Activated CD4-positive, alpha-beta memory T cell treated with anti-CD3 and anti-CD28 coated beads, Interleukin-2, amount 10 ng/mL, durations not matched to agents 7 days and 5 days (primary cell): ENCODE data around the gene ATP11A. TPM values are rescaled to one million over a fixed set of nuclear protein-coding genes. Genes with fewer than 3 reads are reported as not detected.
A peak's percentile ranks its signal among the peaks of the same experiment; 100 is the strongest.

Source experiments
- CTCF ChIA-PET: fragments of 350-600 bp; sonication (Branson Sonifier 250); formaldehyde crosslinking; loops from one replicate; lab custom pipeline; 2021; ENCODE audit warnings: antibody characterized with exemption, inconsistent platforms; lab: Charles Lee
- POLR2A ChIA-PET: fragments of 350-600 bp; sonication (Branson Sonifier 250); formaldehyde crosslinking; loops from one replicate; lab custom pipeline; 2021; ENCODE audit warnings: antibody characterized with exemption; lab: Charles Lee
- DNase-seq: peaks from one replicate; pipeline ENCODE4 v3.0.0-alpha.2; 2020
- H3K27ac Mint-ChIP-seq: one replicate; pipeline ENCODE4 v1.8.0; 2021; ENCODE audit warnings: mild to moderate bottlenecking, mixed read lengths
- H3K27me3 Mint-ChIP-seq: one replicate; pipeline ENCODE4 v1.8.0; 2021; ENCODE audit warnings: mixed read lengths
- H3K36me3 Mint-ChIP-seq: one replicate; pipeline ENCODE4 v1.8.0; 2021; ENCODE audit warnings: low read depth, mixed read lengths
- H3K4me1 Mint-ChIP-seq: one replicate; pipeline ENCODE4 v1.8.0; 2021; ENCODE audit warnings: mixed read lengths
- H3K4me3 Mint-ChIP-seq: one replicate; pipeline ENCODE4 v1.8.0; 2021; ENCODE audit warnings: mild to moderate bottlenecking, mixed read lengths
- H3K9me3 Mint-ChIP-seq: one replicate; pipeline ENCODE4 v1.8.0; 2021; ENCODE audit warnings: mixed read lengths
- total RNA-seq, 2 experiments: library from RNA; stranded (reverse); gene quantifications; one replicate each; pipeline ENCODE4 v1.2.3, GENCODE V29; 2021

The ATP11A gene
- total RNA-seq, 2 experiments from 2014 or later, result 52.5 to 53.3 TPM

- Mint-ChIP-seq H3K4me3 (no peak overlapping the region), H3K27me3 (no peaks in the 10 kb centered on the region), H3K36me3 (peaks cover 11% of the 10 kb centered on the region), H3K4me1 (peaks cover 2% of the 10 kb centered on the region), H3K27ac (no peak overlapping the region), H3K9me3 (peaks cover 3% of the 10 kb centered on the region)
- POLR2A ChIA-PET, result no interaction called here
- CTCF ChIA-PET, result no interaction called here
- no peak for DNase-seq
These were observed 114.5 kb downstream of the ATP11A start for GRCh38 chr13:112804374-112804773.

- ChIA-PET CTCF (interaction anchor here (0.6 kb wide), 1 partner anchor 130 kb away, joined by 3 read pairs; no protein-coding TSS in a partner anchor), POLR2A (no interaction called here)
- Mint-ChIP-seq H3K36me3 (peaks cover 8% of the 10 kb centered on the region), H3K9me3 (no peaks in the 10 kb centered on the region), H3K27ac (no peak overlapping the region), H3K4me3 (no peak overlapping the region), H3K4me1 (peaks cover 2% of the 10 kb centered on the region), H3K27me3 (no peaks in the 10 kb centered on the region)
- DNase-seq, result no peak
These were observed 117.2 kb downstream of the ATP11A start for GRCh38 chr13:112806739-112807652.

GRCh38 chr13:112807653-112808376 lies 118.0 kb downstream of the ATP11A start:
- Mint-ChIP-seq H3K36me3 (peaks cover 15% of the 10 kb centered on the region), H3K27me3 (no peaks in the 10 kb centered on the region), H3K4me1 (no peaks in the 10 kb centered on the region), H3K9me3 (no peaks in the 10 kb centered on the region), H3K27ac (no peak overlapping the region), H3K4me3 (no peak overlapping the region)
- ChIA-PET CTCF (interaction anchor here (0.6 kb wide), 1 partner anchor 131 kb away, joined by 3 read pairs; no protein-coding TSS in a partner anchor), POLR2A (no interaction called here)
- DNase-seq, result no peak

- no peak overlapping the region for H3K27ac Mint-ChIP-seq
- H3K36me3 Mint-ChIP-seq, result peaks cover 19% of the 10 kb centered on the region
- no peaks in the 10 kb centered on the region for H3K4me1 Mint-ChIP-seq
- H3K9me3 Mint-ChIP-seq, result no peaks in the 10 kb centered on the region
- ChIA-PET POLR2A (no interaction called here), CTCF (no interaction called here)
- H3K4me3 Mint-ChIP-seq, result no peak overlapping the region
- no peak for DNase-seq
- H3K27me3 Mint-ChIP-seq, result no peaks in the 10 kb centered on the region
These were observed 118.7 kb downstream of the ATP11A start for GRCh38 chr13:112808377-112809140.

- peaks cover 25% of the 10 kb centered on the region for H3K36me3 Mint-ChIP-seq
- no peaks in the 10 kb centered on the region for H3K9me3 Mint-ChIP-seq
- POLR2A ChIA-PET, result no interaction called here
- CTCF ChIA-PET, result no interaction called here
- no peaks in the 10 kb centered on the region for H3K4me1 Mint-ChIP-seq
- no peak for DNase-seq
- no peaks in the 10 kb centered on the region for H3K27me3 Mint-ChIP-seq
- H3K27ac Mint-ChIP-seq, result no peak overlapping the region
- no peak overlapping the region for H3K4me3 Mint-ChIP-seq
These were observed 119.8 kb downstream of the ATP11A start for GRCh38 chr13:112809332-112810315.

GRCh38 chr13:112810608-112811007 lies 120.8 kb downstream of the ATP11A start:
- peaks cover 34% of the 10 kb centered on the region for H3K36me3 Mint-ChIP-seq
- H3K27ac Mint-ChIP-seq, result no peak overlapping the region
- DNase-seq, result no peak
- ChIA-PET POLR2A (no interaction called here), CTCF (no interaction called here)
- H3K27me3 Mint-ChIP-seq, result no peaks in the 10 kb centered on the region
- no peaks in the 10 kb centered on the region for H3K9me3 Mint-ChIP-seq
- no peaks in the 10 kb centered on the region for H3K4me1 Mint-ChIP-seq
- H3K4me3 Mint-ChIP-seq, result no peak overlapping the region

GRCh38 chr13:112812306-112813055 lies 122.6 kb downstream of the ATP11A start:
- Mint-ChIP-seq H3K36me3 (peaks cover 48% of the 10 kb centered on the region), H3K9me3 (no peaks in the 10 kb centered on the region), H3K27ac (no peak overlapping the region), H3K27me3 (no peaks in the 10 kb centered on the region), H3K4me1 (no peaks in the 10 kb centered on the region), H3K4me3 (no peak overlapping the region)
- no peak for DNase-seq
- ChIA-PET CTCF (no interaction called here), POLR2A (no interaction called here)

- no peak for DNase-seq
- Mint-ChIP-seq H3K36me3 (peaks cover 59% of the 10 kb centered on the region), H3K4me1 (no peaks in the 10 kb centered on the region), H3K27me3 (no peaks in the 10 kb centered on the region), H3K27ac (no peak overlapping the region), H3K9me3 (peaks cover 3% of the 10 kb centered on the region), H3K4me3 (no peak overlapping the region)
- CTCF ChIA-PET, result no interaction called here
- POLR2A ChIA-PET, result no interaction called here
These were observed 123.7 kb downstream of the ATP11A start for GRCh38 chr13:112813552-112813951.

GRCh38 chr13:112814905-112815585 lies 125.2 kb downstream of the ATP11A start:
- peaks cover 70% of the 10 kb centered on the region for H3K36me3 Mint-ChIP-seq
- POLR2A ChIA-PET, result no interaction called here
- DNase-seq, result no peak
- H3K27ac Mint-ChIP-seq, result peak overlapping the region; percentile 41
- CTCF ChIA-PET, result no interaction called here
- peaks cover 3% of the 10 kb centered on the region for H3K9me3 Mint-ChIP-seq
- H3K27me3 Mint-ChIP-seq, result no peaks in the 10 kb centered on the region
- H3K4me3 Mint-ChIP-seq, result no peak overlapping the region
- no peaks in the 10 kb centered on the region for H3K4me1 Mint-ChIP-seq

GRCh38 chr13:112815871-112816270 lies 126.0 kb downstream of the ATP11A start:
- H3K36me3 Mint-ChIP-seq, result peaks cover 67% of the 10 kb centered on the region
- no peak overlapping the region for H3K27ac Mint-ChIP-seq
- ChIA-PET POLR2A (no interaction called here), CTCF (no interaction called here)
- DNase-seq, result no peak
- no peaks in the 10 kb centered on the region for H3K4me1 Mint-ChIP-seq
- H3K27me3 Mint-ChIP-seq, result no peaks in the 10 kb centered on the region
- H3K4me3 Mint-ChIP-seq, result no peak overlapping the region
- H3K9me3 Mint-ChIP-seq, result peaks cover 3% of the 10 kb centered on the region

- Mint-ChIP-seq H3K27me3 (no peaks in the 10 kb centered on the region), H3K36me3 (peaks cover 68% of the 10 kb centered on the region), H3K9me3 (peaks cover 3% of the 10 kb centered on the region), H3K4me3 (no peak overlapping the region), H3K4me1 (no peaks in the 10 kb centered on the region), H3K27ac (no peak overlapping the region)
- DNase-seq, result no peak
- ChIA-PET CTCF (no interaction called here), POLR2A (no interaction called here)
These were observed 128.3 kb downstream of the ATP11A start for GRCh38 chr13:112818040-112818697.
